NOMO-1 treated with dmso at 0.1 percent for 144 hours (cell line): Measurements from ENCODE around the gene CD300LD.
"Not testable (repeated sequence)": the region's sequence is repeated elsewhere in the genome, so short reads cannot be mapped to it uniquely, and the experiment has no call there.

Experiments used
- DNase-seq: peaks from one replicate; lab custom pipeline; 2025; ENCODE audit not compliant: unreplicated experiment; lab: John Stamatoyannopoulos, UW

Gene CD300LD

DNA sequence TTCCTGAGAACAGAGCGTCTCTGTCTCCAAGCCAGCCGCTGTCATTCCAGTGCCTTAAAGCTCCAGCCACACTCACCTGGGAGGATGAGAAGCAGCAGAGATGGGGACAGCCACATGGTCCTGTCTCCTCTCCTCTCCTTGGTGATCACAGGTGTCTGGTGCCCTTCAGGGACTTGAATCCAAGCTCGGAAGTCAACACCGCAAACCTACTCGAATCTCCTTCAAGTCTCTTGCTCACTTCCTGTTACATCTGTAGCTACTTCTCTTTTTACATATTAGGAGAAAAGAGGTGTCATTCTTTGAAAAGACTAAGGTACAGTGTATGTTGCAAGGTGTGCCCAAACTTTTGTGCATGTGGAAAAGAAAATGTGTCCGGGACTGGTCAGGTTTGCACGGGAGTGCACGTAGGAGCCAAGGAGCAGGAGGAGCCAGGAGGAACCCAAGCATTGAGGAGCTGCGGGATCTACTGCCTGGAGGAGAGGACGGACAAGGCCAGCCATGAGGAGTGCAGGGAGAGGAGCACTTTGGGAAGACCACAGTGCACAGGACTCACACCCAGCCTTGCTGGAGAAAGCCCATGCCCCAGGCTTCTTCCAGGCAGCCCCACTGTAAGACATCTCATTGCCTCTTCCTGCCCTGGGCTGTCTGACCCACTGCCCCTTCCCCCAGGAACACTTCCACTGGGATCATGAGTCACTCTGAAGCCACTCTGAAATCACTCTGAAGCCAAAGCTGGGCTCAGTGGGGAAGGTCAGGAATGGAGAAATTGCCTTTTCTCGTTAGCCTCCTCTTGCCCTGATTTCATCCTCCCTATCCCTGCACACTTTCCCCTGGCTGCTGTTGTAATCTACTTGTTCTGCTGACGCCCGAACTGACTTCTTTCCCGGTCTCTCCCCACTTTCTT is at the start of gene CD300LD:
CD300LD (minus strand) TSS at position 197 of the 904 bp plus-strand sequence; CDS start at position 116, 81 bp downstream.
- DNase-seq = peak; percentile 74

DNA sequence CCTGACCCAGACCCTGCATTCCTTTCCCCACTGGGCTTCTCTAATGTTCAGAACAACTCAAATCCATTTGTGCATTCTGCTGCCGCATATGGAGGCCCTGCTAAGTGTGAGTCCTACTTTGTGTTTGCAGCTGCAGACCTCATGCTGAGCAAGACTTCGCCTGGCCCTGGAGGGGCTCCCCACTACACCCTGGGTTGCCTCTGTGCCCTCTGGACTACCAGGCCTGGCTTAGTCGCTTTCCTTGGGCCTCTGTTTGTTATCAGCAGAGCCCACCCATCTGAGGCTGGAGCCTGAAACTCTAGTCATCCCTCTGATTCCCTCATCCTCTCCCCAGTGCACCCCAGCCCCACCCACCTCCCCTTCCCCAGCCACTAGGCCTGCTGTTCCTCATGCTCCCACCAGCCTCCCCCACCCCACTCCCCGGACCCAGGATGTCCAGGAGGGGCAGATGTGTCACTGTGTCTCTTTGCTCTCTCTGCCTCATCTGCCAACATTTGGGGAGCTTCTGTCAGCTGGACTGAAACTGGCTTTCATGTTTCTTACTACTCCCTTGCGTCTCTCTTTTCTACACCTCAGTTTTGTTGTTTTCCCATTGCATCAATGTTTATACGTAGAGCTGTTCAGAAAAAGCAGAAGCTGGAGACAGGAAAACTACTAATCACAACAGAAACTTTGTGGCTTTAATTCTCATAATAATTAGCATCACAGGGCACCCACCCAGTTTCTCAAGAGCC is 49.3 kb upstream of the CD300LD start:
- peak; percentile 64 for DNase-seq

DNA sequence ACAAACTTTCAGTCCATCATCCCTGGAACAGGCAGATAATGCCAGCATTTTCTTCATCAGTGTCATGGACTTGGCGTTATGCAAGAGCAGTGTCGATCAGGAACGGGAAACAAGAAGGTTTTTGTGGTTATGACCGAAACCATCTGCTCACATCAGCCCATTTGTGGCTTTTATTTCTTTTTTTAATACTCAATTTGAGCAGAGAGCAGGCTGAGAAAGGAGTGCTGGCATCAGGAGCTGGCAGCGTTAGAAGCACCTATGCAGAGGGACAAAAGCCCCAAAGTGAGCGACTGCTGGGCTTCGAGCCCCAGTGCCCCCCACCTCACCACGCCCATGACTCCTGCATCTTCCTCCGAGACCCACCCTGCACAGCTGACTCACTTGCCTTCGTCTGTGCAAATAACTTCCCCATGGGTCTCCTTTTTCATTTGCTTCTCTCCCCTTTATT is 47.6 kb upstream of the CD300LD start:
- peak; percentile 87 for DNase-seq

DNA sequence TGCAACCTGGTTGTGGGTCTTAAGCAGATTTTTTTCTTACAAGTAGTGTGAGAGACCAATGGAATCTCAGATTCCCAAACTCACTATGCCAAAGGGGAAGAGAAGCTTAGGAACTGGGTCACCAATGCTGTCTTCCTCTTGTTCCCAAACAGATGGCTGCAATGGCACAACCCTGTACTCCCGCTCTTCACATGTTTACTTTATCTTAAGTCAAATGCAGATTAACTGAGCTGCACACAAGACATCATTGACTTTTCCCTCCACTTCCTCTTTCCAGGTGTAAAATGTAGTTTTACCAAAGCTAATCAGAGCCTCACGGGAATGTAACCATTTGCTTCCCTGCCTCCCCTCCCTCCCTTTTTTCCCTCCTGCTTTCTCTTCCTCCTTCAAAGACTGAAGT is 45.8 kb upstream of the CD300LD start:
- no peak for DNase-seq

DNA sequence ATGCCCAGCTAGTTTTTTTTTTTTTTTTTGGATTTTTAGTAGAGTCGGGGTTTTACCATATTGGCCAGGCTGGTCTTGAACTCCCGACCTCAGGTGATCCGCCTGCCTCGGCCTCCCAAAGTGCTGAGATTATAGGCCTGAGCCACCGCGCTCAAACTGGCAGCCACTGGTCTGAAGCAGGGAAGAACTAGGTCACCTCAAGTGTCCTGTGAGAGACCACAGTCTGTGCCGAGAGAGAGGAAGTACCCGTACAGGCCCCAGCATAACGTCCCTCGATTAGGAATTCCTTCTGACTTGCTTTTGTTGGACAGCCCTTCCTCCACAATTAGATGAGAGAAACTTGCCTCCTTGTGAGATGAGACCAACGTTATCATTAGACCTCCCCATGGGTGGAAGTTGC is 45.2 kb upstream of the CD300LD start:
- peak; percentile 57 for DNase-seq

DNA sequence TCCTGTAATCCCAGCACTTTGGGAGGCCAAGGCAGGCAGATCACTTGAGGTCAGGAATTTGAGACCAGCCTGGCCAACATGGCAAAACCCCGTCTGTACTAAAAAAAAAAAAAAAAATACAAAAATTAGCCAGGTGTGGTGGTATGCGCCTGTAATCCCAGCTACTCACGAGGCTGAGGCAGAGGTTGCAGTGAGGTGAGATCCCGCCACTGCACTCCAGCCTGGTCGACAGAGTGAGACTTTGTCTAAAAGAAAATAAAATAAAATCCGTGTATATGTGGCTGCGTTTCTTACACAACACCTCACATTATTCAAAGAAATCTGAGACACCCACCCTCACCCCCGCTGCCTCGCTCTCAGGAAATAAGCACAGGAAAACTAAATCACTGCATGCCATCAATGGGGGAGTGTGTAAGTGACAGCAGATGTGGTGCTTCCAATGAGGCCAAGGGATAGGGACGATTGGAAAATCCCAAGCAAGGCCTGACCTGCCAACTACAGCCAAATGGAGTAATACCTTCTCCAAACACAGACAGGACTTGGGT is 44.5 kb upstream of the CD300LD start:
- not testable (repeated sequence) for DNase-seq

DNA sequence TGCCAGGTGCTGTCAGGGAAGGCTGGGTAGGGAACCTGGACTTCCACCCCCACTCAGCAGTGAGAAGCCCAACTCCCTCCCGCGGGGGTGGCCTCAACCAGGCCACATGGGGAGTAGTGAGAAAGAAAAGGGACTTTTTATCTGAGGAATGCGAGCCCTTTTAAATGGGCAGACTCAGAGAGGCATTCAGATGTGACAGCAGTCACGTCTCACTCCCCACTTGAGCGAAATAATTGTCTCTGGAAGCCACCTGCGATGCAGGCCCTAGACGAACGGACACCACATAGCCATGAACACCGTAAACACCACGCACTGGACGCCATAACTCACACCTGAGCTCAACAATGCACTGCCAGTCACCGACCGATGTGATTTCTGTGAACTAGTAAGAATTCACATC is 43.3 kb upstream of the CD300LD start:
- no peak for DNase-seq

DNA sequence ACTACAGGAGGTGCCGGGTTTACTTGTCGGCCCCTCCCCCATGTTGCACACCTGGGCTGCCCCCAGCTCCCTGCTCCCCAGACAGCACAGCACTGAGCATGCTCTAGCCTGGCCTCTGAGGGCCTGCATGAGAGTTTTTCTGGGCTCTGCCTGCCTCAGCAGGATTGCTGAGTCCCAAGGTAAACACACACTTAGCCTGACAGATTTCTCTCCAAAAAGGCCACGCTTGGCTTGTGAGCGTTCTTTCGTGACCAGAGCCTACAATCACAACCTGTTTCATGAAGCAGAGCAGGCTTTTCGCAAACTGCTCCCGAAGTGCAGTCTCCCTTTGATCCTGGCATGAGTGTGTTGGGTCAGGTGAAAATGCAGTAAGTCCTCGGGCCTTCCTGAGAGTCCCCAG is 41.2 kb upstream of the CD300LD start:
- DNase-seq = no peak

- DNase-seq = no peak
Observed at GRCh38 chr17:74632617-74633016, 40.5 kb upstream of the CD300LD start.

DNA sequence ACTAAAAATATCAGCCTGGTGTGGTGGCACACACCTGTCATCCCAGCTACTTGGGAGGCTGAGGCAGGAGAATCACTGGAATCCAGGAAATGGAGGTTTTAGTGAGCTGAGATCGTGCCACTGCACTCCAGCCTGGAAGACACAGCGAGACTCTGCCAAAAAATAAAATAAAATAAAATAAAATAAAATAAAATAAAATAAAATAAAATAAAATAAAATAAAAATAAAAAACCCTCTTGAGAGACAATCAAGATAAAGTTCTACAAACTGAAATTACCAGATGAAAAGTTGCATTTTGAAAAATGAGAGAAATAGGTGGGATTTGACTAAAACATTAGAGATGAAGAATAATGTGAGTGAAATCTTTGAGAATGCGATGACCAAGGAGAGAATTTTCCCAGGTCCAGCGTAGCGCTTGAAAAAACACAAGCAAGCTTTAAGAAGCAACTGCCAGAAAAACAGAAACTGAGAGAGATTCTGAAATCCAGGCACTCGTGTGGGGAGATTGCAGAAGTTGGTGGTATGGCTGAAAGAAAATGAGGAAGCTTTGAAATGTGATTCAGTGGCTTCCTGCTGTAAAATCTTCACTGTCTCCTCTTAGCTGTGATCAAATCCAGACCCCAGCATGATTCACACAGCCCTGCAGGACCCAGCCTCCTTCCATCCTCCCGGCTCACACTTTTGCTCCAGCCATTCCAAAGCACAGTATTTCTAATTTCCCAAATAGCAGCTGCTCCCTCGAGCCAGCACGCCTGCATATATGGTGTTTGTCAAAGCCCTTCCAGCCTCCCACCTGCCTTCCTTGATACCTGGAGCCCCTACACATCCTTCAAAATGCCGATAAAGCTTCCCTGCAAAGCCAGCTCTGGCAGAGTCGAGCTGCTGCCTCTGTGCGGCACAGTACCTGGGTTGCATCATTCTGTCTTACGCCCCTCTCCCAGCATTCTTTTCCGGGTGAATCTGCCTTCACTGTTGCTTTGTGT is 39.7 kb upstream of the CD300LD start:
- peak; percentile 91 for DNase-seq

DNA sequence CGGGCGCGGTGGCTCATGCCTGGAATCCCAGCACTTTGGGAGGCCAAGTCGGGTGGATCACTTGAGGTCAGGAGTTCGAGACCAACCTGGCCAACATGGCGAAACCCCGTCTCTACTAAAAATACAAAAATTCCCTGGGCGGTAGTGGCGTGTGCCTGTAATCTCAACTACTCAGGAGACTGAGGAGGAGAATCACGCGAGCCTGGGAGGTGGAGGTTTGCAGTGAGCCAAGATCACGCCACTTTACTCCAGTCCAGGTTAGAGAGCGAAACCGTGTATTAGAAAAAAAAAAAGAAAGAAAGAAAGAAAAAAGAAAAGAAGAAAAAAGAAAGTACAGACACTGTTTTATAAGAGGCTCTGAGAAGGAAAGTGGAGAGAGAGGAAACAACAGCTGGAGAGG is 38.2 kb upstream of the CD300LD start:
- DNase-seq = not testable (repeated sequence)

GRCh38 chr17:74625661-74626060 is 33.6 kb upstream of the CD300LD start:
- no peak for DNase-seq

DNA sequence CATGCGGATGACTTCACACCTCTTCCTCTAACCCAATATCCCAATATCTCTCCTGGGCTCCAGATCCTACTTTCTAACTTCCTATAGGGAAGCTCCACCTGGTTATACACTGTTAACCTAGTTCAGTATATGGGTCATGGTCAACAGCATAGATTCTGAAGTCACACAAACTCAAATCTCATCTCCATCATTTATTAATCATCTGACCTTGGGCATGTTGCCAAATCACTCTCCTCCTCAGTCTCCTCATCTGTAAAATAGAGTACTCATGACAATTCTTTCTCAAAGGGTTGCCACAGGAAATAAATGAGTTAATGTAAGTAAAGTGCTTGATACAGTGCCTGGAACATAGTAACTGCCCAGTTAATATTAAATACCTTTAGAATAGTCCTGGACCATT is 32.0 kb upstream of the CD300LD start:
- no peak for DNase-seq

DNA sequence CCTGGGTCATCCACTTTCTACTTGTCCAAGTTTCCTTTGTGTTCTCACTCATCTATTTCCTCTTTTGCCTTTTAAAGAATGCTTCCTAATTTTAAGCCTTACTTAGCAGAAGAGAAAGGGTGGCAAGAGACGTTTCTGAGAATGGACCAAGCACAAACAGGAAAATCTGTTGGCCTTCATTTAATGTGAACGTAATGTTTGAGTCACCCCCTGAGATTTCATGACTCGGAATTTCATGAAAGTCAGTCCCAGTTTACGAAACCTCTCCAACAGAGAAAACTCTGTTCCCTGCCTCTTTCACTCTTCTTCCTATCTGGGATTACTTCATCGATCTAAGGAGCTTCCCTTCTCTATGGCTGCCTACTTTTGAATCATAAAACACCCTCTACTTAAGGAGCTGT is 31.6 kb upstream of the CD300LD start, which contains the start of gene CD300E:
CD300E (minus strand) TSS at position 46 of the 401 bp plus-strand sequence. CDS start 117 bp downstream, outside the sequence.
- peak; percentile 33 for DNase-seq

- DNase-seq = no peak
Observed at GRCh38 chr17:74619077-74619673, 27.1 kb upstream of the CD300LD start.

DNA sequence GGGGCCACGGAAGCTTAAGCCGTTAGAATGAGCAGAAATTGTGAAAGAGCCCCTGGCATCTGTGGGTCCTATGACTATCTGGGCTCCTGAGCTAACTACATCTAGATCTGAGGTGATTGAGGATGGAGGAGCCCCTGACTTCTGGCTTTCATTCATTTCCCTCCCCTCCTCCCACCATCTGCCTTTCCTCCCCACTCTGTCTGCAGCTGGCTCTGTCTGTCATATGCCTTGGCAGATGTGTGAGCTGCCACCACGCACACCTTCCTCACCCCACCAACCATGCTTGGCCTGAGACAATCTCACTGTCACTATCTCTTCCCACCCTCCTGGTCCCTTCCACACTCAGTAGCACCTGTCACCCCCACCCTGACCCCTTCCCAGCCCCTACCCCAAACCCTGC is 26.4 kb upstream of the CD300LD start:
- no peak for DNase-seq

- DNase-seq = no peak
Observed at GRCh38 chr17:74616696-74617095, 24.6 kb upstream of the CD300LD start.

- no peak for DNase-seq
Observed at GRCh38 chr17:74612046-74612445, 20.0 kb upstream of the CD300LD start.

- no peak for DNase-seq
Observed at GRCh38 chr17:74610108-74610507, 18.0 kb upstream of the CD300LD start.

DNA sequence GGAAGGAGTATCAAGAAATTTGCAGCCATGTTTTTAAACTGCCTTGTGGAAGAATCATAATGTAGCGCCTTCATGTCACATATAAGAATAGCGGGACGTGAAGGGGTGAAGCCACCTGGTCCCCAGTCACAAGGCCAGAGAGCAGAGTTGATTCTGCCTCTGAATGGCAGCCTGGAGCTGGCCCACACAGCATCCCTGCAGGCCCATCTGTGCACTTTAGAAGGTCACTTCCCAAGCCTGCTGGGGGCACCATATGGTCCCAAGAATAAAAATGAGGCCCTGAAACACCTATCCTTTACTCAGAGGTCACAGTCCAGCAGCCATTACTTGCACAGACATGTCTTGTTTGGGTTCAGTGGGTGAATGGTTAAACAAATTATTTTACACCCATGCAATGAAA is 16.4 kb upstream of the CD300LD start:
- DNase-seq = no peak
